Type B pancreatic cell (in vitro differentiated cells): ENCODE results near the gene EPB41L4B. TPM values are rescaled to one million over a fixed set of nuclear protein-coding genes. Genes with fewer than 3 reads are reported as not detected.
A peak's percentile ranks its signal among the peaks of the same experiment; 100 is the strongest.

Experiments used
- DNase-seq: peaks from one replicate; pipeline ENCODE4 v3.0.0; 2021; ENCODE audit warnings: mixed read lengths; ENCODE audit not compliant: unreplicated experiment; ENCODE audit errors: extremely low spot score
- H3K27ac Mint-ChIP-seq: 2 replicates; pipeline ENCODE4 v1.8.0; 2021; ENCODE audit warnings: mild to moderate bottlenecking, mixed read lengths
- H3K27me3 Mint-ChIP-seq: 2 replicates; pipeline ENCODE4 v1.8.0; 2021; ENCODE audit warnings: mixed read lengths
- H3K36me3 Mint-ChIP-seq: 2 replicates; pipeline ENCODE4 v1.8.0; 2021; ENCODE audit warnings: mixed read lengths
- H3K4me1 Mint-ChIP-seq: one replicate; pipeline ENCODE4 v1.8.0; 2021; ENCODE audit warnings: mixed read lengths; ENCODE audit not compliant: unreplicated experiment
- H3K4me3 Mint-ChIP-seq: 2 replicates; pipeline ENCODE4 v1.8.0; 2021; ENCODE audit warnings: mild to moderate bottlenecking, mixed read lengths
- H3K9me3 Mint-ChIP-seq: 2 replicates; pipeline ENCODE4 v1.8.0; 2021; ENCODE audit warnings: mixed read lengths
- CTCF ChIP-seq: fragments of 200-600 bp; sonication (generic); conservative IDR thresholded peaks from 2 replicates; pipeline ENCODE4 v1.5.0; 2021; ENCODE audit warnings: antibody characterized with exemption, mild to moderate bottlenecking
- total RNA-seq: library from RNA; stranded (reverse); gene quantifications from 2 replicates; pipeline ENCODE4 v1.2.1, GENCODE V29; 2021; ENCODE audit warnings: low replicate concordance

Gene EPB41L4B
- total RNA-seq, 1 donor from 2014 or later: 14.4 TPM

- Mint-ChIP-seq H3K27ac (no peak overlapping the region), H3K36me3 (peaks cover 9% of the 10 kb centered on the region), H3K4me1 (peaks cover 35% of the 10 kb centered on the region), H3K9me3 (no peaks in the 10 kb centered on the region), H3K4me3 (no peak overlapping the region), H3K27me3 (no peaks in the 10 kb centered on the region)
- TF ChIP-seq CTCF: no peak
- no peak for DNase-seq
These were observed 67.6 kb downstream of the EPB41L4B start for GRCh38 chr9:109253241-109253636.

- H3K27ac Mint-ChIP-seq: peak overlapping the region; percentile 92
- no peaks in the 10 kb centered on the region for H3K9me3 Mint-ChIP-seq
- no peak for TF ChIP-seq CTCF
- no peaks in the 10 kb centered on the region for H3K27me3 Mint-ChIP-seq
- DNase-seq: no peak
- H3K4me1 Mint-ChIP-seq: peaks cover 33% of the 10 kb centered on the region
- H3K4me3 Mint-ChIP-seq: no peak overlapping the region
- H3K36me3 Mint-ChIP-seq: peaks cover 9% of the 10 kb centered on the region
These were observed 68.6 kb downstream of the EPB41L4B start for GRCh38 chr9:109252291-109252690.

GRCh38 chr9:109251776-109252106 lies 69.1 kb downstream of the EPB41L4B start:
- H3K4me1 Mint-ChIP-seq: peaks cover 28% of the 10 kb centered on the region
- H3K4me3 Mint-ChIP-seq: no peak overlapping the region
- no peaks in the 10 kb centered on the region for H3K9me3 Mint-ChIP-seq
- H3K36me3 Mint-ChIP-seq: peaks cover 9% of the 10 kb centered on the region
- DNase-seq: no peak
- H3K27me3 Mint-ChIP-seq: no peaks in the 10 kb centered on the region
- H3K27ac Mint-ChIP-seq: peak overlapping the region; percentile 92
- no peak for TF ChIP-seq CTCF

- peak overlapping the region; percentile 92 for H3K27ac Mint-ChIP-seq
- peaks cover 28% of the 10 kb centered on the region for H3K4me1 Mint-ChIP-seq
- H3K27me3 Mint-ChIP-seq: no peaks in the 10 kb centered on the region
- H3K4me3 Mint-ChIP-seq: peak overlapping the region; percentile 18
- no peak for DNase-seq
- no peaks in the 10 kb centered on the region for H3K9me3 Mint-ChIP-seq
- peaks cover 9% of the 10 kb centered on the region for H3K36me3 Mint-ChIP-seq
- no peak for TF ChIP-seq CTCF
These were observed 69.6 kb downstream of the EPB41L4B start for GRCh38 chr9:109251080-109251775.

- TF ChIP-seq CTCF: no peak
- peaks cover 28% of the 10 kb centered on the region for H3K4me1 Mint-ChIP-seq
These were observed 70.1 kb downstream of the EPB41L4B start for GRCh38 chr9:109250771-109251079.

GRCh38 chr9:109250311-109250741 lies 70.5 kb downstream of the EPB41L4B start:
- Mint-ChIP-seq H3K4me3 (no peak overlapping the region), H3K27ac (no peak overlapping the region), H3K36me3 (peaks cover 9% of the 10 kb centered on the region), H3K27me3 (no peaks in the 10 kb centered on the region), H3K4me1 (peaks cover 28% of the 10 kb centered on the region), H3K9me3 (no peaks in the 10 kb centered on the region)
- no peak for TF ChIP-seq CTCF
- DNase-seq: no peak

More at GRCh38 chr9:109250771-109251079, 70.1 kb downstream of the EPB41L4B start:
- Mint-ChIP-seq H3K27ac (peak overlapping the region; percentile 92), H3K9me3 (no peaks in the 10 kb centered on the region), H3K36me3 (peaks cover 9% of the 10 kb centered on the region), H3K27me3 (no peaks in the 10 kb centered on the region), H3K4me3 (no peak overlapping the region)
- DNase-seq: no peak
